Neural crest cell (in vitro differentiated cells): ENCODE results near the gene NELL2. TPM values are rescaled to one million over a fixed set of nuclear protein-coding genes. Genes with fewer than 3 reads are reported as not detected.

Source experiments
- DNase-seq: peaks from one replicate; pipeline ENCODE4 v3.0.0; 2021; ENCODE audit warnings: low read depth, mixed read lengths, low spot score
- H3K27ac Mint-ChIP-seq: one replicate; pipeline ENCODE4 v1.8.0; 2021; ENCODE audit warnings: mild to moderate bottlenecking, mixed read lengths; ENCODE audit not compliant: unreplicated experiment
- H3K27me3 Mint-ChIP-seq: 2 replicates; pipeline ENCODE4 v1.8.0; 2021; ENCODE audit warnings: low read depth, mild to moderate bottlenecking, mixed read lengths
- H3K36me3 Mint-ChIP-seq: 2 replicates; pipeline ENCODE4 v1.8.0; 2021; ENCODE audit warnings: low read depth, mild to moderate bottlenecking, mixed read lengths
- H3K4me1 Mint-ChIP-seq: 2 replicates; pipeline ENCODE4 v1.8.0; 2021; ENCODE audit warnings: mixed read lengths
- H3K4me3 Mint-ChIP-seq: one replicate; pipeline ENCODE4 v1.8.0; 2021; ENCODE audit warnings: mild to moderate bottlenecking, mixed read lengths
- H3K9me3 Mint-ChIP-seq: 2 replicates; pipeline ENCODE4 v1.8.0; 2021; ENCODE audit warnings: mixed read lengths
- CTCF ChIP-seq: fragments of 200-600 bp; sonication (generic); conservative IDR thresholded peaks from 2 replicates; pipeline ENCODE4 v1.5.0; 2021; ENCODE audit warnings: antibody characterized with exemption, mild to moderate bottlenecking
- total RNA-seq: library from RNA; stranded (reverse); gene quantifications from 2 replicates; pipeline ENCODE4 v1.2.1, GENCODE V29; 2021

Gene NELL2
- total RNA-seq, 1 donor from 2014 or later = 101 TPM

- peaks cover 21% of the 10 kb centered on the region for H3K4me1 Mint-ChIP-seq
- no peaks in the 10 kb centered on the region for H3K27me3 Mint-ChIP-seq
- H3K27ac Mint-ChIP-seq = no peak overlapping the region
- no peaks in the 10 kb centered on the region for H3K9me3 Mint-ChIP-seq
- TF ChIP-seq CTCF = no peak
- no peak overlapping the region for H3K4me3 Mint-ChIP-seq
- no peak for DNase-seq
- peaks cover 7% of the 10 kb centered on the region for H3K36me3 Mint-ChIP-seq
These were observed 305.0 kb downstream of the NELL2 start for GRCh38 chr12:44571006-44571550.

GRCh38 chr12:44570036-44570583, 306.0 kb downstream of the NELL2 start:
- no peak overlapping the region for H3K27ac Mint-ChIP-seq
- DNase-seq = no peak
- H3K9me3 Mint-ChIP-seq = no peaks in the 10 kb centered on the region
- peaks cover 3% of the 10 kb centered on the region for H3K36me3 Mint-ChIP-seq
- peaks cover 21% of the 10 kb centered on the region for H3K4me1 Mint-ChIP-seq
- H3K27me3 Mint-ChIP-seq = no peaks in the 10 kb centered on the region
- no peak for TF ChIP-seq CTCF
- H3K4me3 Mint-ChIP-seq = no peak overlapping the region

GRCh38 chr12:44565163-44565562, 311.0 kb downstream of the NELL2 start:
- Mint-ChIP-seq H3K36me3 (peaks cover 4% of the 10 kb centered on the region), H3K27ac (no peak overlapping the region), H3K4me1 (peaks cover 4% of the 10 kb centered on the region), H3K4me3 (no peak overlapping the region), H3K27me3 (no peaks in the 10 kb centered on the region), H3K9me3 (peaks cover 2% of the 10 kb centered on the region)
- no peak for DNase-seq
- no peak for TF ChIP-seq CTCF

- H3K9me3 Mint-ChIP-seq = peaks cover 2% of the 10 kb centered on the region
- no peak overlapping the region for H3K27ac Mint-ChIP-seq
- peaks cover 4% of the 10 kb centered on the region for H3K36me3 Mint-ChIP-seq
- TF ChIP-seq CTCF = no peak
- H3K4me3 Mint-ChIP-seq = no peak overlapping the region
- no peaks in the 10 kb centered on the region for H3K27me3 Mint-ChIP-seq
- H3K4me1 Mint-ChIP-seq = no peaks in the 10 kb centered on the region
- no peak for DNase-seq
These were observed 312.6 kb downstream of the NELL2 start for GRCh38 chr12:44563486-44563885.

- H3K27ac Mint-ChIP-seq = no peak overlapping the region
These were observed 317.6 kb downstream of the NELL2 start for GRCh38 chr12:44558340-44559100.

More at GRCh38 chr12:44558340-44559100, 317.6 kb downstream of the NELL2 start:
- H3K27me3 Mint-ChIP-seq = no peaks in the 10 kb centered on the region
- no peak for TF ChIP-seq CTCF
- no peak for DNase-seq
- no peak overlapping the region for H3K4me3 Mint-ChIP-seq
- no peaks in the 10 kb centered on the region for H3K4me1 Mint-ChIP-seq
- peaks cover 7% of the 10 kb centered on the region for H3K36me3 Mint-ChIP-seq
- peaks cover 6% of the 10 kb centered on the region for H3K9me3 Mint-ChIP-seq
